Upper lobe of left lung (tissue), 6 donors: ENCODE measurements around the gene VSTM2L. TPM values are rescaled to one million over a fixed set of nuclear protein-coding genes. Genes with fewer than 3 reads are reported as not detected.

Source experiments
- ATAC-seq, 2 donors: fragments of 200-7000 bp; cut with Tn5 transposase; one replicate each; pipeline ENCODE4 v1.9.1; 2022; ENCODE audit warnings: mild to moderate bottlenecking in 2 of 2, moderate library complexity in 2 of 2; ENCODE audit not compliant: low FRiP score in 2 of 2
- DNase-seq, 2 donors: peaks; one replicate each; pipeline ENCODE4 v3.0.0-alpha.2; 2019 to 2020
- H3K27ac ChIP-seq, 4 donors: fragments of 200-600 bp; sonication (generic); one replicate each; pipeline ENCODE4 v1.5.1; 2016 to 2019
- H3K27me3 ChIP-seq, 4 donors: fragments of 200-600 bp; sonication (generic); one replicate each; pipeline ENCODE4 v1.5.1; 2017 to 2019
- H3K36me3 ChIP-seq, 4 donors: fragments of 200-600 bp; sonication (generic); one replicate each; pipeline ENCODE4 v1.5.1; 2016 to 2019
- H3K4me1 ChIP-seq, 4 donors: fragments of 200-600 bp; sonication (generic); one replicate each; pipeline ENCODE4 v1.5.1; 2018 to 2019
- H3K4me3 ChIP-seq, 4 donors: fragments of 200-600 bp; sonication (generic); one replicate each; pipeline ENCODE4 v1.5.1; 2017 to 2019; ENCODE audit warnings: mild to moderate bottlenecking in 2 of 4, moderate library complexity in 1 of 4
- H3K9me3 ChIP-seq, 4 donors: fragments of 200-600 bp; sonication (generic); one replicate each; pipeline ENCODE4 v1.5.1; 2018 to 2019
- CTCF ChIP-seq, 6 experiments: fragments of 450-650 bp in 4 of 6; fragments of 200-600 bp in 2 of 6; sonication (generic) in 2 of 6; IDR thresholded peaks; one replicate each; pipeline ENCODE4 v1.5.1; 2016 to 2019; ENCODE audit warnings: antibody characterized with exemption in 6 of 6
- EP300 ChIP-seq, 4 donors: sonication (generic); formaldehyde crosslinking; IDR thresholded peaks; one replicate each; pipeline ENCODE4 v1.5.1; 2017; ENCODE audit warnings: antibody characterized with exemption in 4 of 4, control low read depth in 2 of 4
- POLR2A ChIP-seq, 4 donors: fragments of 450-650 bp; IDR thresholded peaks; one replicate each; pipeline ENCODE4 v1.5.1; 2016 to 2017; ENCODE audit warnings: antibody characterized with exemption in 4 of 4, mild to moderate bottlenecking in 2 of 4
- POLR2AphosphoS5 ChIP-seq, 2 donors: sonication (generic); formaldehyde crosslinking; IDR thresholded peaks; one replicate each; pipeline ENCODE4 v1.5.1; 2017; ENCODE audit warnings: antibody characterized with exemption in 2 of 2
- WGBS, 2 donors: methylation state at CpG; one replicate each; pipeline ENCODE4 v1.1.5; 2017 to 2018; 5-methylcytosine and 5-hydroxymethylcytosine counted together
- total RNA-seq, 6 donors: library from RNA; depleted of rRNA in 4 of 6; stranded (reverse); fragments of >200 nt in 4 of 6; gene quantifications; one replicate each; pipeline versions ENCODE4 v1.1.0 to v1.2.1, GENCODE V29; 2016 to 2021
- donor health status: DM: no; HTN: no; CAD: no; lungs with moderate emphysema.
- donor health status: DM: no; HTN: yes; CAD: no; lungs with severe emphysema.

VSTM2L gene
- total RNA-seq, 6 donors from 2014 or later, result 1.0 to 47.2 (median 24.8) TPM

- peak overlapping the region; percentile 71 to 82 (median 77) for H3K27ac ChIP-seq
- H3K4me3 ChIP-seq, result no peak overlapping the region
- no peak for DNase-seq
- peaks cover 66 to 85% (median 74%) of the 10 kb centered on the region in 4 donors for H3K4me1 ChIP-seq
- H3K27me3 ChIP-seq, result no peaks in the 10 kb centered on the region
- TF ChIP-seq POLR2A (IDR thresholded peaks at IDR 0.05), result no peak
- TF ChIP-seq EP300 (IDR thresholded peaks at IDR 0.05), result no peak
- TF ChIP-seq CTCF (IDR thresholded peaks at IDR 0.05), result no peak
- TF ChIP-seq POLR2AphosphoS5 (IDR thresholded peaks at IDR 0.05), result no peak
- 61 to 72% methylated on average over 4 of the region's 4 CpGs for WGBS, 2 donors
- no peaks in the 10 kb centered on the region for H3K9me3 ChIP-seq
- peaks cover 3 to 31% (median 16%) of the 10 kb centered on the region in 4 donors for H3K36me3 ChIP-seq
- ATAC-seq, result no peak
Measured at GRCh38 chr20:37991157-37991866, 88.4 kb downstream of the VSTM2L start.

GRCh38 chr20:37991908-37992307 is 89.0 kb downstream of the VSTM2L start:
- Histone ChIP-seq H3K36me3 (peaks cover 9 to 37% (median 22%) of the 10 kb centered on the region in 4 donors), H3K4me3 (no peak overlapping the region), H3K27me3 (no peaks in the 10 kb centered on the region), H3K27ac (peak overlapping the region in 3 of 4 donors; percentile 49 to 82 (median 79)), H3K9me3 (no peaks in the 10 kb centered on the region), H3K4me1 (peaks cover 60 to 79% (median 71%) of the 10 kb centered on the region in 4 donors)
- no peak for DNase-seq
- TF ChIP-seq POLR2AphosphoS5 (IDR thresholded peaks at IDR 0.05) (no peak), CTCF (IDR thresholded peaks at IDR 0.05) (no peak), POLR2A (IDR thresholded peaks at IDR 0.05) (no peak), EP300 (IDR thresholded peaks at IDR 0.05) (no peak)
- WGBS, 2 donors, result 88 to 92% methylated on average over 4 of the region's 4 CpGs
- ATAC-seq, result no peak

GRCh38 chr20:37992802-37993409 is 90.0 kb downstream of the VSTM2L start:
- DNase-seq (peak in 1 of 2 donors; percentile 54), ATAC-seq (peak in 1 of 2 donors; percentile 68)
- TF ChIP-seq EP300 (IDR thresholded peaks at IDR 0.05), result peak in 1 of 4 donors; percentile 5
- TF ChIP-seq CTCF (IDR thresholded peaks at IDR 0.05), result peak in 2 of 6 experiments; percentile 17 to 63
- TF ChIP-seq POLR2AphosphoS5 (IDR thresholded peaks at IDR 0.05), result peak in 1 of 2 donors; percentile 41
- no peak for TF ChIP-seq POLR2A (IDR thresholded peaks at IDR 0.05)
- Histone ChIP-seq H3K27me3 (no peaks in the 10 kb centered on the region), H3K36me3 (peaks cover 17 to 47% (median 32%) of the 10 kb centered on the region in 4 donors), H3K9me3 (no peaks in the 10 kb centered on the region), H3K27ac (peak overlapping the region; percentile 42 to 82 (median 49)), H3K4me3 (no peak overlapping the region), H3K4me1 (peaks cover 51 to 69% (median 62%) of the 10 kb centered on the region in 4 donors)
- WGBS, 2 donors, result 56 to 64% methylated on average over 5 of the region's 5 CpGs

GRCh38 chr20:37994512-37994911 is 91.6 kb downstream of the VSTM2L start:
- Histone ChIP-seq H3K4me1 (peaks cover 39 to 56% (median 47%) of the 10 kb centered on the region in 4 donors), H3K9me3 (no peaks in the 10 kb centered on the region), H3K36me3 (peaks cover 27 to 57% (median 47%) of the 10 kb centered on the region in 4 donors), H3K27ac (peak overlapping the region; percentile 5 to 57 (median 28)), H3K4me3 (no peak overlapping the region), H3K27me3 (no peaks in the 10 kb centered on the region)
- DNase-seq (peak in 1 of 2 donors; percentile 78), ATAC-seq (no peak)
- 63 to 69% methylated on average over 4 of the region's 4 CpGs for WGBS, 2 donors
- TF ChIP-seq EP300 (IDR thresholded peaks at IDR 0.05) (peak in 2 of 4 donors; percentile 43 to 67), CTCF (IDR thresholded peaks at IDR 0.05) (no peak), POLR2AphosphoS5 (IDR thresholded peaks at IDR 0.05) (peak; percentile 42 to 50)

Other genes starting within 250 kb of the VSTM2L start
- 10 to 100 TPM; 25.1 to 61.0 (median 29.1) TPM for gene CTNNBL1, start 209.1 kb upstream of the VSTM2L start, total RNA-seq
- 10 to 100 TPM; 11.2 to 30.4 (median 15.1) TPM for gene TTI1, start 130.3 kb downstream of the VSTM2L start, total RNA-seq
- 10 to 100 TPM; 26.0 to 75.4 (median 29.2) TPM for gene RPRD1B, start 130.6 kb downstream of the VSTM2L start, total RNA-seq